ENCODE measurements around the gene ZMIZ1.

The ZMIZ1 gene

GRCh38 chr10:79115302-79115701 is 46.5 kb downstream of the ZMIZ1 start:
- no peaks in the 10 kb centered on the region for H3F3A ChIP-seq (ENCODE audit: low read depth)
- H4K20me1 ChIP-seq (ENCODE audit: insufficient read depth, low read length, poor library complexity, severe bottlenecking): peaks cover 90% of the 10 kb centered on the region
- peak overlapping the region; percentile 50 for H3K4me2 ChIP-seq (ENCODE audit: low read depth, low read length, poor library complexity, severe bottlenecking)
- peaks cover 100% of the 10 kb centered on the region for H3K79me2 ChIP-seq (ENCODE audit: insufficient read depth, low read length)
- H3K27me3 ChIP-seq (ENCODE audit: insufficient read depth, low read length, poor library complexity, severe bottlenecking): no peaks in the 10 kb centered on the region
- peaks cover 51% of the 10 kb centered on the region for H3K36me3 ChIP-seq (ENCODE audit: insufficient read depth, low read length)
- TF ChIP-seq EZH2phosphoT487 (IDR thresholded peaks at IDR 0.05; ENCODE audit: borderline replicate concordance): no peak
- no peak for TF ChIP-seq CTCF (conservative IDR thresholded peaks at IDR 0.05; ENCODE audit: low read length)
- H3K4me3 ChIP-seq (ENCODE audit: low read length, poor library complexity, severe bottlenecking): no peak overlapping the region
- H3K9ac ChIP-seq (ENCODE audit: low read depth, low read length, poor library complexity, severe bottlenecking): peak overlapping the region; percentile 38
- no peaks in the 10 kb centered on the region for H3K9me3 ChIP-seq (ENCODE audit: insufficient read depth, low read depth, low read length)
- H2AFZ ChIP-seq (ENCODE audit: low read length): no peak overlapping the region
- peaks cover 57% of the 10 kb centered on the region for H3K4me1 ChIP-seq (ENCODE audit: insufficient read depth, low read length, poor library complexity, severe bottlenecking)
- H3K9me2 ChIP-seq (replicated peaks; ENCODE audit: low read depth, low read length): no peaks in the 10 kb centered on the region

- H3K36me3 ChIP-seq (ENCODE audit: insufficient read depth, low read length): peaks cover 51% of the 10 kb centered on the region
- TF ChIP-seq EZH2phosphoT487 (IDR thresholded peaks at IDR 0.05; ENCODE audit: borderline replicate concordance) (no peak), CTCF (conservative IDR thresholded peaks at IDR 0.05; ENCODE audit: low read length) (no peak)
- H3K9me3 ChIP-seq (ENCODE audit: insufficient read depth, low read depth, low read length): no peaks in the 10 kb centered on the region
- H3K27me3 ChIP-seq (ENCODE audit: insufficient read depth, low read length, poor library complexity, severe bottlenecking): no peaks in the 10 kb centered on the region
- peak overlapping the region; percentile 50 for H3K4me2 ChIP-seq (ENCODE audit: low read depth, low read length, poor library complexity, severe bottlenecking)
- H4K20me1 ChIP-seq (ENCODE audit: insufficient read depth, low read length, poor library complexity, severe bottlenecking): peaks cover 87% of the 10 kb centered on the region
- peaks cover 100% of the 10 kb centered on the region for H3K79me2 ChIP-seq (ENCODE audit: insufficient read depth, low read length)
- no peak overlapping the region for H2AFZ ChIP-seq (ENCODE audit: low read length)
- peak overlapping the region; percentile 8 for H3K9ac ChIP-seq (ENCODE audit: low read depth, low read length, poor library complexity, severe bottlenecking)
- no peaks in the 10 kb centered on the region for H3K9me2 ChIP-seq (replicated peaks; ENCODE audit: low read depth, low read length)
- peaks cover 57% of the 10 kb centered on the region for H3K4me1 ChIP-seq (ENCODE audit: insufficient read depth, low read length, poor library complexity, severe bottlenecking)
- no peaks in the 10 kb centered on the region for H3F3A ChIP-seq (ENCODE audit: low read depth)
- no peak overlapping the region for H3K4me3 ChIP-seq (ENCODE audit: low read length, poor library complexity, severe bottlenecking)
These were observed 47.6 kb downstream of the ZMIZ1 start for GRCh38 chr10:79116368-79116767.

- H3K9ac ChIP-seq (ENCODE audit: low read depth, low read length, poor library complexity, severe bottlenecking): peak overlapping the region; percentile 8
- no peak overlapping the region for H2AFZ ChIP-seq (ENCODE audit: low read length)
- peaks cover 100% of the 10 kb centered on the region for H3K79me2 ChIP-seq (ENCODE audit: insufficient read depth, low read length)
These were observed 48.3 kb downstream of the ZMIZ1 start for GRCh38 chr10:79116801-79117723.

More at GRCh38 chr10:79116801-79117723, 48.3 kb downstream of the ZMIZ1 start:
- Histone ChIP-seq H3K27me3 (ENCODE audit: insufficient read depth, low read length, poor library complexity, severe bottlenecking) (no peaks in the 10 kb centered on the region), H3F3A (ENCODE audit: low read depth) (no peaks in the 10 kb centered on the region), H4K20me1 (ENCODE audit: insufficient read depth, low read length, poor library complexity, severe bottlenecking) (peaks cover 83% of the 10 kb centered on the region), H3K4me1 (ENCODE audit: insufficient read depth, low read length, poor library complexity, severe bottlenecking) (peaks cover 57% of the 10 kb centered on the region), H3K9me3 (ENCODE audit: insufficient read depth, low read depth, low read length) (no peaks in the 10 kb centered on the region), H3K36me3 (ENCODE audit: insufficient read depth, low read length) (peaks cover 51% of the 10 kb centered on the region), H3K4me3 (ENCODE audit: low read length, poor library complexity, severe bottlenecking) (no peak overlapping the region), H3K4me2 (ENCODE audit: low read depth, low read length, poor library complexity, severe bottlenecking) (peak overlapping the region; percentile 50), H3K9me2 (replicated peaks; ENCODE audit: low read depth, low read length) (no peaks in the 10 kb centered on the region)
- TF ChIP-seq EZH2phosphoT487 (IDR thresholded peaks at IDR 0.05; ENCODE audit: borderline replicate concordance) (no peak), CTCF (conservative IDR thresholded peaks at IDR 0.05; ENCODE audit: low read length) (no peak)

All from Loucy (cell line).